ENCODE data around the gene FAM110C.

The FAM110C gene

GRCh38 chr2:46471-47345 is at the start of gene FAM110C:
Gene FAM110C (minus strand): TSS chr2:46505. CDS start chr2:46385, 120 bp downstream.
- no peak within 1 kb of the TSS for H3K27ac ChIP-seq
- TF ChIP-seq CTCF (IDR thresholded peaks at IDR 0.05), result no peak
- peaks cover 88% of the 10 kb centered on the region for H3K27me3 ChIP-seq
- H3K4me3 ChIP-seq (ENCODE audit: low read depth in 1 of 2, low read length in 1 of 2), result no peak within 1 kb of the TSS
- H3K36me3 ChIP-seq, result no peaks in the 10 kb centered on the region
- no peaks in the 10 kb centered on the region for H3K4me1 ChIP-seq (ENCODE audit: control insufficient read depth in 1 of 2, insufficient read depth in 1 of 2, low read depth in 1 of 2, low read length in 1 of 2)
- H3K9me3 ChIP-seq, result no peaks in the 10 kb centered on the region

DNA sequence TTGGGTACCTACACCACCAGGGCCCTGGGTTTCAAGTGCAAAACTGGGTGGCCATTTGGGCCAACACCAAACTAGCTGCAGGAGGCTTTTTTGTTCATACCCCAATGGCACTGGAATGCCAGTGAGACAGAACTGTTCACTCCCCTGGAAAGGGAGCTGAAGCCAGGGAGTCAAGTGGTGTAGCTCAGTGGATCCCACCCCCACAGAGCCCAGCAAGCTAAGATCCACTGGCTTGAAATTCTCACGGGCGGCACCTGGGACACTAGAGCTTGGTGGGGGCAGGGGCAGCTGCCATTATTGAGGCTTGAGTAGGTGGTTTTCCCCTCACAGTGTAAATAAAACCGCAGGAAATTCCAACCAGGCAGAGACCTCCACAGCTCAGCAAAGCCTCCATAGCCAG is 46.0 kb upstream of the FAM110C start:
- no peak overlapping the region for H3K27ac ChIP-seq
- H3K9me3 ChIP-seq, result no peaks in the 10 kb centered on the region
- H3K4me3 ChIP-seq (ENCODE audit: low read depth in 1 of 2, low read length in 1 of 2), result no peak overlapping the region
- no peak for TF ChIP-seq CTCF (IDR thresholded peaks at IDR 0.05)
- no peaks in the 10 kb centered on the region for H3K36me3 ChIP-seq
- H3K27me3 ChIP-seq, result no peaks in the 10 kb centered on the region
- H3K4me1 ChIP-seq (ENCODE audit: control insufficient read depth in 1 of 2, insufficient read depth in 1 of 2, low read depth in 1 of 2, low read length in 1 of 2), result no peaks in the 10 kb centered on the region

- Histone ChIP-seq H3K4me3 (ENCODE audit: low read depth in 1 of 2, low read length in 1 of 2) (no peak overlapping the region), H3K9me3 (no peaks in the 10 kb centered on the region), H3K4me1 (ENCODE audit: control insufficient read depth in 1 of 2, insufficient read depth in 1 of 2, low read depth in 1 of 2, low read length in 1 of 2) (no peaks in the 10 kb centered on the region), H3K27ac (no peak overlapping the region), H3K27me3 (no peaks in the 10 kb centered on the region), H3K36me3 (no peaks in the 10 kb centered on the region)
- TF ChIP-seq CTCF (IDR thresholded peaks at IDR 0.05), result no peak
Observed at GRCh38 chr2:90645-91312, 44.5 kb upstream of the FAM110C start.

GRCh38 chr2:85761-86160 is 39.5 kb upstream of the FAM110C start:
- no peaks in the 10 kb centered on the region for H3K9me3 ChIP-seq
- no peak for TF ChIP-seq CTCF (IDR thresholded peaks at IDR 0.05)
- no peaks in the 10 kb centered on the region for H3K4me1 ChIP-seq (ENCODE audit: control insufficient read depth in 1 of 2, insufficient read depth in 1 of 2, low read depth in 1 of 2, low read length in 1 of 2)
- H3K36me3 ChIP-seq, result no peaks in the 10 kb centered on the region
- H3K27me3 ChIP-seq, result no peaks in the 10 kb centered on the region
- no peak overlapping the region for H3K4me3 ChIP-seq (ENCODE audit: low read depth in 1 of 2, low read length in 1 of 2)
- H3K27ac ChIP-seq, result no peak overlapping the region

GRCh38 chr2:84121-84520 is 37.8 kb upstream of the FAM110C start:
- Histone ChIP-seq H3K4me1 (ENCODE audit: control insufficient read depth in 1 of 2, insufficient read depth in 1 of 2, low read depth in 1 of 2, low read length in 1 of 2) (no peaks in the 10 kb centered on the region), H3K9me3 (no peaks in the 10 kb centered on the region), H3K27ac (no peak overlapping the region), H3K27me3 (no peaks in the 10 kb centered on the region), H3K4me3 (ENCODE audit: low read depth in 1 of 2, low read length in 1 of 2) (no peak overlapping the region), H3K36me3 (no peaks in the 10 kb centered on the region)
- TF ChIP-seq CTCF (IDR thresholded peaks at IDR 0.05), result no peak

Measured in neutrophil (primary cell).